HG03521 (cell line): Measurements from ENCODE around the gene NOL7.
A peak's percentile ranks its signal among the peaks of the same experiment; 100 is the strongest.

Experiments used
- ATAC-seq: cut with Tn5 transposase; IDR thresholded peaks from one replicate; pipeline ENCODE4 v1.9.1; 2021; ENCODE audit warnings: mild to moderate bottlenecking, moderate library complexity; ENCODE audit not compliant: unreplicated experiment

NOL7 gene

DNA sequence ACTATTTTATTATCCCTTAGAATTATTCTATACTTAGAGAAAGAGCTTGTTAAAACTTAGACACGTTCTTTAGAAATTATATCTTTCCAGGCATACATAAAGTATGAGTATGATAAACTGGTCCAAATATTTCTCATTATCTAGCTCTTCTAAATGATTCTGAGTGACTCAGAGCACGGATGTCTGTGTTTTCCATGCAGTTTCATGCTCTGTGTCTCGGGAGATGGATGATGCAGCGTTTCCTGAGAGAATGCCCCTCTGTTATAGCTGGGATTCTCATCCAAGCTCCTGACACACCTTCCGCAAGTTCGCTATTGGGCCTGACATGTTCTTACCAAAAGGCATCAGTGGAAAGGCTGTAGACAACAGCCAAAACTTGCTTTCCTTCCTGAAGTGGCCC lies 21.4 kb upstream of the NOL7 start:
- no peak for ATAC-seq

- no peak for ATAC-seq
Measured at GRCh38 chr6:13597073-13597472, 18.1 kb upstream of the NOL7 start.

GRCh38 chr6:13600036-13600435 lies 15.1 kb upstream of the NOL7 start:
- ATAC-seq, result no peak

DNA sequence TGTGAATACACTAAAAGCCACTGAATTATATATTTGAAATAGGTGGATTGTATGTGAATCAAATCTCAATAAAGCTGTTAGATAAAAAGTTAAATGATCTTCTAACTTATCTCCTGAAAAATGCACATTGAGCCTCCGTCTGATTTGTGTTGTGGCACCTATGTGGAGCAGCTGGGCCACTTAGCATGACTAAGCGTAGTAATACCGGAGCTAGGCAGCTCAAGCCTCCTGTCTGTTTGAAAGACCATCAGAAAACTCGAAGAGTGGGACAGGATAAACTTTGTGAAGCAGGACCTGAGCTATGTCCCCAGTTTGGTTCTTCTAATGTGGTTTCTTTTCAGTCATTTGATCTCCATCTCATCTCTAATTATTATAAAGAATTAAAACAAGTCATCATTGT lies 11.0 kb upstream of the NOL7 start:
- ATAC-seq, result no peak

DNA sequence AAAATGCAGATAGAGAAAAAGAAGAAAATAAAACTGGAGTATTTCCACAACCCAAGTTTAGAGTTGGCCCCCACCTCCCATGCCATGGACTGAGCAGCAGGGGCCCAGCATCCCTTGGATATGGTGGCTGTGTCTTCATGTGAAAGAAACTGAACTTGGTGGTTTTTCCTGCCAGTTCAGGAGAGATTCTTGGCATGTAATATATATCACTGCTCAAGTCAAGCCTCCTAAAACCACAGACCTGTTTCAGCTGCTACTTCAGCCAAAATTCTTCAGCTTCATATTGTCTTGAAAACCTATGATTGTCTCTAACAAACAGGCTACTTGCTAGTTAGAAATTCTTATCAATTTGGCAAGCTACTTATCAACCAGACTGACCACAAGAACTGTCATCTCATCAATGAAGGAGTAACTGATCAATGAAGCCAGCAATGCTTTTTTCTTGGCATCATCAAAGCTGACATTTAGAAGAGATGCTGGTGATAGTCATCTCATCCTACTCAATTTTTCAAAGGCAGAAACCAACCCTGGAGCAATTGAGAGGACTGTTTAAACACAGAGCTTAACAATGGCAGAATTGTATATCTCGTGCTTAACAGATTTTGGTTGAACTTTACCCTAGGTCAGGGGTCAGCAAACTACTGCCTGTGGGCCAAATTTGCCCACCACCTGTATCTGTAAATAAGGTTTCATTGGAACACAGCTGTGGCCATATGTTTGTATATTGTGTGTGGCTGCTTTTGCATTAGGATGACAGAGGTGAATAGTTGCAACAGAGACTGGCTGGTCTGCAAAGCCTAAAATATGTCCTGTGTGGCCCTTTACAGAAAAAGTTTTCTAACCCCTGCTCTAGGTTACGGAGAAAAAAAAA lies 10.4 kb upstream of the NOL7 start:
- no peak for ATAC-seq

GRCh38 chr6:13605634-13606033 lies 9.5 kb upstream of the NOL7 start:
- ATAC-seq, result no peak

DNA sequence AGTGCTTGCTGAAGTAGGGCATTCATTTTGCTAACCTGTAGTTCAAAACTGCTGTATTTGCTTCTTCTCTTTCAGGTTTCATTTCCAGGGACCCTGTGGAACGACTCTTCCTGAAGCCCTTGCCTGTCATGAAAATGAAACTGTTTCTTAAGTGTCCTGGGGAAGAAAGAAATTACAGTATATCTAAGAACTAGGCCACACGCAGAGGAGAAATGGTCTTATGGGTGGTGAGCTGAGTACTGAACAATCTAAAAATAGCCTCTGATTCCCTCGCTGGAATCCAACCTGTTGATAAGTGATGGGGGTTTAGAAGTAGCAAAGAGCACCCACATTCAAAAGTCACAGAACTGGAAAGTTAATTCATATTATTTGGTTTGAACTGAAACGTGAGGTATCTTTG lies 3.4 kb upstream of the NOL7 start:
- ATAC-seq, result no peak

DNA sequence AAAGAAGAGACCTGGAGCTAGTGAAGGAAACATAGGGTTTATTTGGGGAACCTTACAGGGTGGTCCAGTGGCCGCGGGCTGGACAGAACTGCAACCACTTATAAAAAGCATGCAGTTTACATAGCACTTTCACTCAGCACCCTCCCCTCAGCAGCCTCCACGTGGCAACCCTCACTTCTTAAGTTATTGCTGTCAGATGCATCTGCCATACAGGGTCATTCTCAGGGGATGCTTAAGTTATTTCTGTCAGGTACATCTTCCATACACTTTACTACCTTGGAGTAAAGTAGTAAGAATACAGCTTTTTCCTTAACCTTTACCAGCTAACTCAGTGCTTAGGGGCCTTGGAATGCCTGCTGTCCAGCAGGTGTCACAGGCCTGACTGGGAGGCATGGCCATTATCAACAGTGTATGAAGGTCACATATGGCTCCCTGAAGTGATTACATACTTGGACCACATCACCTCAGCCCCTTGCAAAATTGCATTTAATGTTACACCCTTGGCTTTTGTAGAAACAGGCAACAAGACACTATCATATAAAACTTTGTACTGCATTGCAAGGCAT lies 2.0 kb upstream of the NOL7 start:
- no peak for ATAC-seq

DNA sequence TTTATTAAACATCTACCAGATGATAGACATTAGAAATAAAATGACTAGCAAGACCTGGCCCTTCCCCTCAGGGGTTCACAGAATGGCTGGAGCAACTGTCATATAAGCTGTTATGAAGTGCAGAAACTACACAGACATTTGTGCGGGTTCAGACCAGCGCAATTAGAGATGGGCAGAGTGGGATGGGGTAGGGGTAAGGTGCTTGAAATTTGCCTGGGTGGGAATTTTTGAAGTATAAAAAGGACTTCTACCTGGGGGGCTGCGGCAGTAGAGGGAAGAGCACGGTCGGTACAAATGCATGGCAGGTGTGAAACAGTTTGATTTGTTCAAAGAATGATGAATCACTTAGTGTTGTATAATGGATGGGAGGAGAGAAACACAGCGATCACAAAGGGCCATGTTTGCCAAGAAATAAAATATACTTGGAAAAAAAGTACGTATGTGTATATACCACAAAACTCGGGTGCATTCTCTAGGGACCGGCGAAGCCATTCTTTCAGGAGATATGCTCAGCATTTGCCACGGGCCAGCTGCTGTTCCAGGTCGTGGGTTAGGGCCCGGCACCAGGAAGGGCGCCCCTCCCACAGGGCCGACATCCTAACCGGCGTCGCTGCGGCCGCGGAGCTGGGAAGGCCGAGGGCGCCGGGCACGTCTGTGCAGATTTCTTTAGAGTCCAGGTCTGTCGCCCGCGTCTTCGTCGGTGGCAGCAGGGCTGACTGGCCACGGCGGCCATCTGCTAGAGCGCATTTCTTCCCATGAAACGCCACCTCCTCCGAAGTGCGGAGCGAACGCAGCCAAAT lies 809 bp upstream of the NOL7 start:
- peak; percentile 28 for ATAC-seq

DNA sequence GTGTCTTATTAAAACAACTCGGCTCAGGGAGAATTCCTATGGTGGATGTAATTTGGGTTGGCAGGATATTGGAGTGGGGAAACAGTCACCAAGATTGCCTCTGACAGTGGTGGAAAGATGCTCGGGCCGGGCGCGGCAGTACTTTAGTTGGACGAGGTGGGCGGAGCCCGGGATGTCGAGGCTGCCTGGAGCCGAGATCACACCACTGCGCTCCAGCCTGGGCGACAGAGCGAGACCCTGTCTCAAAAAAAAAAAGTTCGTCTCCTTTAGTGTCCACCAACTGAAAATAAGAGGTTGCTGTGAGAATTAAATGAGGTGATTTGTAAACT lies 621 bp downstream of the NOL7 start:
- no peak for ATAC-seq

GRCh38 chr6:13617066-13617465 lies 1.9 kb downstream of the NOL7 start:
- no peak for ATAC-seq

- ATAC-seq, result no peak
Measured at GRCh38 chr6:13624871-13625288, 9.7 kb downstream of the NOL7 start.

DNA sequence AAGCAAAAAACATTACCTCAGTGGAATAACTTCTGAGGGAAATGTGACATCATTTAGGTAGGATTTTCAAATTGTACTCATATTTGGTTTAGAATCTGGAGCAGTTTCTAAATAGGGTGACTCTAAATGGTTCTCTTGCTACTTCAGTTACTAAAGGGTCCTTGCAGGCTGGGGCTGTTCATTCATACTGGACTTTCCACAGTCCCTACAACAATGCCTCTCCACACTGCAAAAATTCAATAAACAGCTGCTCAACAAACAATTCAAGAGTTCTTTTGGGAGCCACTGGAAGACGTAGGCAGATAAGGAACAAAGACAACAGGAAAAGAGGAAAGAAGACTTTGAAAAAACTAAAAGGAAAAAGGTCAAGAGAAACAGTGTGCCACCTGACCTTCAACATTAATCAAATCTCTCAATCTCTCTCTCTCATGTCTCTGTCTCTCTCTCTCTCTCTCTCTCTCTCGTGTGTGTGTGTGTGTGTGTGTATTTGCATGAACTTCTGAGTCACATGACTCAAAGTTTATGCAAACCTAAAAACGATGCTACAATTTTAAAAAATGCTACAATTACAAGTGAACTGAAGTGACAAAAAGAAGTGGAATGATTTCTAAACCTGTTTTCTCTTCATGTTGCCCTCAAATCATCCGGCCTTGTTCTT lies 14.5 kb downstream of the NOL7 start:
- no peak for ATAC-seq

DNA sequence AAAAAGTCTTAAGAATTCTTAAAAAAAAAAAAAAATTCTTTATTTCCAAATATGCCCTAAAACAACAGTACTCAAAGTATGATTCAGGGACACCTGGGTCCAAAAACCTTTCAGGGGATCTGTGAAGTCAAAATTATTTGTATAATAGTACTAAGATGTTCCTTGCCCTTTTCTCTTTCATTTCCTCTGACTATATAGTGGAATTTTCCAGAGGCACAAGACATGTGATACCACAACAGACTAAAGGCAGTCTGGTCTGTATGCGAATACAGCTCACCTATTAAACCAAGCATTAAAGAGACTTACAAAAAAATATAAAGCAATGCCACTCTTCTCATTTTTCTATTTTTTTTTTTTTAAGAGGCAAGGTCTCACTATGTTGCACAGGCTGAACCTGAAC lies 15.4 kb downstream of the NOL7 start:
- no peak for ATAC-seq

DNA sequence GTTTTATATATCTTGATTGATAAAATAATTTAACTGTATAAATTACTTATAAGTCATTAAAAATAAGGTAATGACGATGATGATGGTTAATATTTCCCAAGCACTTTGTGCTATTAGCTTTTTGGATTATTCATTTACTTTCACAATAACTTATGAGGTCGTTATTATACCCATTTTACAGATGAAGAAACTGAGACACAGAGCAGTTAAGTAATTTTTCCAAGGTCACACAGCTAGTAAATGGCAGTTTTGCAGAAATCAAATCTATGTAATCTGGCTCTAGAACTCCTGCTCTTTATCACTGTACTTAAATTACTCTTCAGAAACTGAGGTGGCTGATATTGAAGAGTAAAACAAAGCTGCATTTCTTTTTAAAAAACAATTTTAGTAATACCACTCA lies 18.2 kb downstream of the NOL7 start:
- no peak for ATAC-seq

GRCh38 chr6:13635948-13636658 lies 21.0 kb downstream of the NOL7 start:
- ATAC-seq, result no peak

DNA sequence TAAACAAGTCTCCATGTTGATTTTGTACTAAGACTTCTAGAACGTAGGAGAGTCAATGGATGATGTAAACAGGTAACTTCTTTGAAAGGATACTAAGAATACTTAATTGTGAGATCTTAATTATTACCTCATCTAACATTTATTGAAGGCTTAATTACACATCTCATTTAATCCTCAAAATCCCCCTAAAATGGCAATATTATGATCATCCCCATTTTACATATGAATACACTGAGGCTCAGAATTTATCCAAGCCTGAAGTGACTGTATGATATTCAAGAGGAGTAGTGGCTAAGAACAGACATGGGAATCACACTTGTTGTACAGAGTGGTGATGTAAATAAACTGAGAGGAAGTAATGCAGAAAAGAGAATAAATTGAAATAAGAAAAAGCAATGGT lies 22.9 kb downstream of the NOL7 start:
- ATAC-seq, result no peak

DNA sequence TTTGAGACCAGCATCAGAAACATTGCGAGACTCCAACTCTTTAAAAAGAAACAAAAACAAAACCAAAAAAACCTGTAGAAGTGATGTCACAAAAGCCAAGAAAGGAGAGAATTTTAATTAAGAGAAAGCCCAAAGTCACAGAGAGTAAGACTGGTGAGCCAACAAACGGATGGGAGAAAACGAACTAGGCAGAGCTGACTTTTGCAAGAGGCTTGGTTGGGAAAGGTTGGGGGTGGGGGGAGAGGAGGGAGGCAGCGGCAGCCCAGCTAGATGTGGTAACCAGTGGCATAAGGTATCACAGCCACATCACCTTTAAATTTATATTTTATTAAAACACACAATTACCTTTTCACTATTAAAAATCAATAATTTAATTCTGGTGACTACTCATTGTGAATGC lies 23.5 kb downstream of the NOL7 start:
- no peak for ATAC-seq

DNA sequence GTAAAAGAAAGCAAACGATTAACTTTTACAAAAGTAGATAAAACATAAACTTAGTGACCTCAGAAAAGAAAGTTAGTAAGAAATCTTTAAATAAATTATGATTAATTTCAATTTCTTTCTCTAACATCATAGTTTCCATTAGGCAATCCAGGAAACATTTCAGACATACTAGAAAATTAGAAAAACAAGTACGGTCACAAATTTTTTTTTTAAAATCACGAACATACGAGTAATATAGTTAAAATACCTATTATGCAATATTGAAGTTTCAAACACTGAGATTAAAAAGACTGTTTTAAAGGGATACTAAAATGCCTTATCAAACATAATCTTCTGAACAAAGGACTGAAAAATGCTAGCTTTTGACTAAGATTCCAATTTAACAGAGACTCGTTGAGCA lies 26.2 kb downstream of the NOL7 start:
- ATAC-seq, result no peak

DNA sequence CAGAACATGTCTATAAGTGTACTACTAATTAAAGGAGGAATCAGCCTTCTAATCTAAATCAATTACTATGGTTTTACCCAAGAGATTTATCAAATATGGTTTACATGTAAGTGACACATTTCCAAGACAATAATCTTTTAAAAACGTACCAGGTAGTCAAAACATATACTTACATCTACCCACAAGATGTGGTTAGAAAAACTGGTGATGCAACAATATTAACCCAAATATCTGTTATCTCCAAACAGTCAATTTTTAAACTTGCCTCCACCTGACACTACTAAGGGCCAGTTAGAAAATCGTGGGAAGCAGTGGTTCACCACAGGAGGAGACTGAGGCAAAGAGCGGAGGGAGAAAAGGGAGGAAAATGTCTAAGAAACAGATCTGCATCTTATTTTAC lies 28.0 kb downstream of the NOL7 start:
- ATAC-seq, result no peak

GRCh38 chr6:13648850-13649249 lies 33.7 kb downstream of the NOL7 start:
- ATAC-seq, result no peak
